ENCODE data around the gene EEIG1.

EEIG1 gene

DNA sequence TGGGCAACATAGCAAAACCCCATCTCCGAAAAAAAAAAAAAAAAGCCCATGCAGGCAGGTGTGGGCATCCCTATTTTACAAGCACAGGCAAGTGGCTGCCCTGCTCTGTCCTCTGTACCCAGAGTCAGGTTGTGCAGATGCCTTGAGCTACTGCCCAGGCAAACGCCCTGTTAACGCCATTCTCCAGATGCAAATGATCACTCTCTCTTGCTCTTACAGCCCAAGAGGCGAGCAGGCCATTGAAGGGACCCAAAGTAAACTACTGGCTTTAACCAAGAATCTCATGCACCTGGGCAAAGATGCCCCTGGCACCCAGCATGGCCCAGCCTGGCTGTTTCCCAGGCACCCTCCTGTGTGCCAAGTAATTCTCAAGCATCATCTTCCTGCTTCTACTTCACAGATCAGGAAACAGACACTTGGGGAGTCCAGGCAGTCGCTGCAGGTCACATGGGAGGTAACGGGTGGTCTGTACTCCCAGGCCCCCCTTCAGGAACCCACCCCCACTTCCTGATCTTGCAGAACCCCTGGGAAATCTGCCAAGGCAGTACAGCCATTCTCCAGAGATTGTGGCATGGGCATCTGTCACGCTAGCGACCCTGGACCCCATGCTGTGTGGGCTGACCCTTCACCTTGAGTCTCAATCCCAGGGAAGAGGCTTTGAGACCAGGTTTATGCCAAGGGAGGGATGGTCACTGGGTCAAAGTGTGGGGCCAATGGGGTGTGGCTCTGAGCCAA, 14.2 kb downstream of the EEIG1 start:
- CTCF ChIA-PET, result no interaction called here
- no peak for TF ChIP-seq ZNF384 (IDR thresholded peaks at IDR 0.05)
- no peak for TF ChIP-seq CTBP1 (IDR thresholded peaks at IDR 0.05; ENCODE audit: borderline replicate concordance)
- TF ChIP-seq FOXA1 (IDR thresholded peaks at IDR 0.05), result no peak
- no peak for TF ChIP-seq TARDBP (IDR thresholded peaks at IDR 0.05)
- TF ChIP-seq, protein P1, sequence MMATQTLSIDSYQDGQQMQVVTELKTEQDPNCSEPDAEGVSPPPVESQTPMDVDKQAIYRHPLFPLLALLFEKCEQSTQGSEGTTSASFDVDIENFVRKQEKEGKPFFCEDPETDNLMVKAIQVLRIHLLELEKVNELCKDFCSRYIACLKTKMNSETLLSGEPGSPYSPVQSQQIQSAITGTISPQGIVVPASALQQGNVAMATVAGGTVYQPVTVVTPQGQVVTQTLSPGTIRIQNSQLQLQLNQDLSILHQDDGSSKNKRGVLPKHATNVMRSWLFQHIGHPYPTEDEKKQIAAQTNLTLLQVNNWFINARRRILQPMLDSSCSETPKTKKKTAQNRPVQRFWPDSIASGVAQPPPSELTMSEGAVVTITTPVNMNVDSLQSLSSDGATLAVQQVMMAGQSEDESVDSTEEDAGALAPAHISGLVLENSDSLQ (IDR thresholded peaks at IDR 0.05), result no peak
- DNase-seq (ENCODE audit: extremely low spot score), result no peak
- POLR2A ChIA-PET, result no interaction called here

DNA sequence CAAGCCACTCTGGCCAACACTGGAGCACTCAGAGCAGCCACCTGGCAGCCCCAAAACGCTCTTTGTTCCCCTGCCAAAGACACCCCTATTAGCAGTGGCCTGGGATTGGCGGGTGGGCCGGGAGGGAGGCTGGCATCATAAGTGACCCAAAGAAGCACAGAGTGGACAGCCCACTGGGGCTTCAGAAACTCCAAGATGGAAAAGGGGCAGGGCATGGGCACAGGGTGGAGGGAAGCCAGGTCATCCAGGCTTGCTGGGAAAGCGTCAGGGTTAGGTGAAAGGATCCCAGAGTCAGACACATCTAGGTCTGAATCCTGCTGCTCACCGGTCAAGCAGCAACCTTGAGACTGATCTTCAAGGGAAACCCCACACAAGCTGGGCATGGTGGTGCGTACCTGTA, 14.8 kb downstream of the EEIG1 start:
- TF ChIP-seq CTBP1 (IDR thresholded peaks at IDR 0.05; ENCODE audit: borderline replicate concordance) (no peak), TARDBP (IDR thresholded peaks at IDR 0.05) (no peak), HDGF (IDR thresholded peaks at IDR 0.05; ENCODE audit: borderline replicate concordance) (no peak), ZNF384 (IDR thresholded peaks at IDR 0.05) (no peak), LEF1 (IDR thresholded peaks at IDR 0.05; ENCODE audit: borderline replicate concordance) (no peak), FOXK2 (IDR thresholded peaks at IDR 0.05) (no peak), NFRKB (IDR thresholded peaks at IDR 0.05) (no peak), ARNT (IDR thresholded peaks at IDR 0.05) (no peak), L3MBTL2 (conservative IDR thresholded peaks at IDR 0.05) (no peak), FOXA1 (IDR thresholded peaks at IDR 0.05) (no peak), SUZ12 (IDR thresholded peaks at IDR 0.05) (no peak), ELF4 (IDR thresholded peaks at IDR 0.05) (no peak), SP1 (IDR thresholded peaks at IDR 0.05) (no peak), FOXM1 (IDR thresholded peaks at IDR 0.05; ENCODE audit: borderline replicate concordance) (no peak), BHLHE40 (IDR thresholded peaks at IDR 0.05; ENCODE audit: borderline replicate concordance) (no peak)
- TF ChIP-seq, protein P1 (IDR thresholded peaks at IDR 0.05), result no peak
- ChIA-PET CTCF (interaction anchor here (1.1 kb wide), 1 partner anchor 22 kb away, joined by 4 read pairs; no protein-coding TSS in a partner anchor), POLR2A (no interaction called here)
- no peak for DNase-seq (ENCODE audit: extremely low spot score)

DNA sequence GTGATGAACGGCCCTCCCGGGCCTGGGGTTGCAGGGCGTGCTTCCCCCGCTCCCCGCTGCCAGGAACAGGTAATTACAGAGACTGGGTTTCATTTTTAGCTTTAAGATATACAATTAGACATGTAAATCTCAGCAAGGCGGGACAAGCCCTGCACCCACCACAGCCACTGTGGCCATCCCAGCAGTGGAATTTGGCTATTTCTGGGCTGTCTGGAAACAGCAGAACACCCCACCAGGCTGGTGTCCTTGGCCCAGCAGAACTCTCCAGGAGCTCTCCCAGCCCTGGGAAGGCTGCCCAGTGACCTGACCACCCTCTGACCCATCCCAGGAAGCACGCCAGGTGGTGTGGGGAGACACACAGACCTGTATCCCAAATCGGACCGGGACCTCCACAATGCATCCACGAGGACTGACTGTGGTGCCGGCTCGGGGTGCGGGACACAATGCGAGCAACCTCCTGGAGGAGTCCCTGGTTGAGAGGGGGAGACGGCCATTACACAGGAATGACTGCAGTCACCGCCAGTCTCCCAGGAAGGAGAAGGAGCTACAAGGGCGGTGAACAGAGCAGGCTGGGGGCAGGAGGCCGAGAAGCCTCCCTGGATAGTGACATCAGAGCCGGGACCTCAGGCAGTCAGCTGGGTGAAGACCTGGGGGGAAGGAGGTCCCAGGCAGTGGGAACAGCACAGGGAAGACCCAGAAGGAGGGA, 17.3 kb downstream of the EEIG1 start:
- no peak for DNase-seq (ENCODE audit: extremely low spot score)
- CTCF ChIA-PET, result interaction anchor here (0.7 to 1.1 kb wide), 2 partner anchors 20 to 21 kb away, joined by 4 to 5 read pairs; no protein-coding TSS in a partner anchor
- TF ChIP-seq, protein P1 (IDR thresholded peaks at IDR 0.05), result peak; percentile 64; the same call in 1 of the 2 replicates
- no peak for TF ChIP-seq FOXK2 (IDR thresholded peaks at IDR 0.05)
- POLR2A ChIA-PET, result interaction anchor here (1.4 to 1.5 kb wide), 2 partner anchors 17 to 20 kb away, joined by 4 read pairs; partner anchors contain the start of gene EEIG1

DNA sequence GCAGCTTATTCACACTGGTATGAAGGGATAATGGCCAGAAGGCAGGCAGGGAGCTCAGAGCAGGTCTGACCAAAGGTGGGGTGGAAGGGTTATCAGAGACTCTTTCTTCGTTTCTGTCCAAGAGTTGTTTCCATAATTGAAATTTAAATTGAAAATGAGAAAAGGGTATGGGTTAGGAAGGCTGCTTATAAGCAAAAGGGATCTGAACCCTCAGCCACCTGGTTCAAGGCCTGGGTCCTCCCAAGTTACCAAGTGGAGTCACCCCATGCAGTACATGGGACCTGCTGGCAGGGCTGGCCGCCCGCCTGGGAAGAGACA, 17.8 kb downstream of the EEIG1 start:
- ChIA-PET CTCF (interaction anchor here (1.1 kb wide), 1 partner anchor 19 kb away, joined by 4 read pairs; no protein-coding TSS in a partner anchor), POLR2A (interaction anchor here (1.4 to 1.5 kb wide), 2 partner anchors 18 to 19 kb away, joined by 4 read pairs; partner anchors contain the start of gene EEIG1)
- no peak for DNase-seq (ENCODE audit: extremely low spot score)
- no peak for TF ChIP-seq ZNF384 (IDR thresholded peaks at IDR 0.05)
- no peak for TF ChIP-seq FOXM1 (IDR thresholded peaks at IDR 0.05; ENCODE audit: borderline replicate concordance)
- no peak for TF ChIP-seq ELF4 (IDR thresholded peaks at IDR 0.05)
- no peak for TF ChIP-seq BHLHE40 (IDR thresholded peaks at IDR 0.05; ENCODE audit: borderline replicate concordance)
- no peak for TF ChIP-seq LEF1 (IDR thresholded peaks at IDR 0.05; ENCODE audit: borderline replicate concordance)
- TF ChIP-seq, protein P1 (IDR thresholded peaks at IDR 0.05), result no peak
- no peak for TF ChIP-seq FOXK2 (IDR thresholded peaks at IDR 0.05)
- no peak for TF ChIP-seq NFRKB (IDR thresholded peaks at IDR 0.05)
- no peak for TF ChIP-seq ARNT (IDR thresholded peaks at IDR 0.05)
- TF ChIP-seq HDGF (IDR thresholded peaks at IDR 0.05; ENCODE audit: borderline replicate concordance), result no peak
- TF ChIP-seq SUZ12 (IDR thresholded peaks at IDR 0.05), result no peak
- no peak for TF ChIP-seq FOXA1 (IDR thresholded peaks at IDR 0.05)
- no peak for TF ChIP-seq SP1 (IDR thresholded peaks at IDR 0.05)
- no peak for TF ChIP-seq L3MBTL2 (conservative IDR thresholded peaks at IDR 0.05)
- no peak for TF ChIP-seq TARDBP (IDR thresholded peaks at IDR 0.05)
- TF ChIP-seq CTBP1 (IDR thresholded peaks at IDR 0.05; ENCODE audit: borderline replicate concordance), result no peak

- POLR2A ChIA-PET, result interaction anchor here (1.4 kb wide), 1 partner anchor 18 kb away, joined by 4 read pairs; no protein-coding TSS in a partner anchor
- no peak for DNase-seq (ENCODE audit: extremely low spot score)
- CTCF ChIA-PET, result interaction anchor here (1.1 kb wide), 1 partner anchor 19 kb away, joined by 4 read pairs; no protein-coding TSS in a partner anchor
- TF ChIP-seq ARNT (IDR thresholded peaks at IDR 0.05) (no peak), ZNF384 (IDR thresholded peaks at IDR 0.05) (no peak), HDGF (IDR thresholded peaks at IDR 0.05; ENCODE audit: borderline replicate concordance) (no peak), NFRKB (IDR thresholded peaks at IDR 0.05) (no peak), L3MBTL2 (conservative IDR thresholded peaks at IDR 0.05) (no peak), CTBP1 (IDR thresholded peaks at IDR 0.05; ENCODE audit: borderline replicate concordance) (no peak), SUZ12 (IDR thresholded peaks at IDR 0.05) (no peak), FOXA1 (IDR thresholded peaks at IDR 0.05) (no peak), ELF4 (IDR thresholded peaks at IDR 0.05) (no peak), FOXK2 (IDR thresholded peaks at IDR 0.05) (no peak), LEF1 (IDR thresholded peaks at IDR 0.05; ENCODE audit: borderline replicate concordance) (no peak), TARDBP (IDR thresholded peaks at IDR 0.05) (no peak), BHLHE40 (IDR thresholded peaks at IDR 0.05; ENCODE audit: borderline replicate concordance) (no peak), SP1 (IDR thresholded peaks at IDR 0.05) (no peak), FOXM1 (IDR thresholded peaks at IDR 0.05; ENCODE audit: borderline replicate concordance) (no peak)
- TF ChIP-seq, protein P1 (IDR thresholded peaks at IDR 0.05), result no peak
Measured at GRCh38 chr9:127962278-127962677, 18.5 kb downstream of the EEIG1 start.
